GM23248 (cell line): ENCODE data around the gene FHOD3. TPM values are rescaled to one million over a fixed set of nuclear protein-coding genes. Genes with fewer than 3 reads are reported as not detected.

Experiments
- DNase-seq: peaks from one replicate; pipeline ENCODE4 v3.0.0-alpha.2; 2015
- H2AFZ ChIP-seq: fragments of 200-600 bp; sonication (generic); 2 replicates; pipeline ENCODE4 v1.6.1; 2016; ENCODE audit warnings: antibody characterized with exemption
- H3F3A ChIP-seq: fragments of 200-600 bp; sonication (generic); 2 replicates; pipeline ENCODE4 v1.6.1; 2016; ENCODE audit warnings: mild to moderate bottlenecking, antibody characterized with exemption, mixed run types; ENCODE audit not compliant: insufficient read depth
- H3K27ac ChIP-seq: fragments of 200-600 bp; sonication (generic); 2 replicates; pipeline ENCODE4 v1.5.1; 2016; ENCODE audit warnings: mild to moderate bottlenecking
- H3K27me3 ChIP-seq: fragments of 200-600 bp; sonication (generic); replicated peaks from 2 replicates; pipeline ENCODE4 v1.6.1; 2016; ENCODE audit warnings: mild to moderate bottlenecking; ENCODE audit not compliant: insufficient read depth
- H3K36me3 ChIP-seq: fragments of 200-600 bp; sonication (generic); 2 replicates; pipeline ENCODE4 v1.6.1; 2016; ENCODE audit warnings: low read depth, mild to moderate bottlenecking
- H3K4me1 ChIP-seq: fragments of 200-600 bp; sonication (generic); 2 replicates; pipeline ENCODE4 v1.6.1; 2016; ENCODE audit warnings: mild to moderate bottlenecking; ENCODE audit not compliant: insufficient read depth
- H3K4me2 ChIP-seq: fragments of 200-600 bp; sonication (generic); one replicate; pipeline ENCODE4 v1.6.1; 2016; ENCODE audit warnings: mild to moderate bottlenecking; ENCODE audit not compliant: unreplicated experiment
- H3K4me3 ChIP-seq: fragments of 200-600 bp; sonication (generic); 2 replicates; pipeline ENCODE4 v1.5.1; 2016; ENCODE audit warnings: mild to moderate bottlenecking
- H3K79me2 ChIP-seq: fragments of 200-600 bp; sonication (generic); 2 replicates; pipeline ENCODE4 v1.6.1; 2016; ENCODE audit warnings: mild to moderate bottlenecking; ENCODE audit not compliant: insufficient read depth
- H3K9ac ChIP-seq: fragments of 200-600 bp; sonication (generic); 2 replicates; pipeline ENCODE4 v1.6.1; 2016; ENCODE audit warnings: mild to moderate bottlenecking
- H3K9me2 ChIP-seq: fragments of 200-600 bp; sonication (generic); 2 replicates; pipeline ENCODE4 v1.6.1; 2016; ENCODE audit warnings: mixed run types, mild to moderate bottlenecking, moderate library complexity; ENCODE audit not compliant: insufficient read depth
- H3K9me3 ChIP-seq: fragments of 200-600 bp; sonication (generic); one replicate; pipeline ENCODE4 v1.6.1; 2017; ENCODE audit warnings: low read depth
- H4K20me1 ChIP-seq: fragments of 200-600 bp; sonication (generic); 2 replicates; pipeline ENCODE4 v1.6.0; 2016; ENCODE audit not compliant: insufficient read depth
- EZH2 ChIP-seq: fragments of 200-600 bp; sonication (generic); IDR thresholded peaks from 2 replicates; pipeline ENCODE4 v1.6.1; 2018; ENCODE audit warnings: antibody characterized with exemption, mild to moderate bottlenecking; ENCODE audit not compliant: insufficient read depth, poor library complexity, severe bottlenecking
- EZH2phosphoT487 ChIP-seq: fragments of 200-600 bp; sonication (generic); IDR thresholded peaks from 2 replicates; pipeline ENCODE4 v1.6.1; 2018; ENCODE audit warnings: antibody characterized with exemption, moderate library complexity, mild to moderate bottlenecking, low read depth; ENCODE audit not compliant: insufficient read depth
- WGBS, 2 experiments: methylation state at CpG; one replicate each; pipeline ENCODE4 v1.1.6; 2015 to 2017; ENCODE audit warnings: low lambda C conversion rate in 2 of 2, low coverage in 1 of 2; ENCODE audit errors: missing lambda C conversion rate in 2 of 2; 5-methylcytosine and 5-hydroxymethylcytosine counted together
- in situ Hi-C: fragments of 300-500 bp; cut with MboI; formaldehyde crosslinking; loops from 2 replicates; pipeline ENCODE4 v1.15.0; 2020
- polyA plus RNA-seq: library from polyadenylated mRNA; unstranded; fragments of >200 nt; fragmentation: Nextera tagmentation; extraction: Ambion mirVana; gene quantifications from 2 replicates; pipeline ENCODE4 v1.2.1, GENCODE V29; 2016
- total RNA-seq: library from RNA; depleted of rRNA; stranded (reverse); fragments of >200 nt; shearing (Covaris generic); gene quantifications from 2 replicates; pipeline ENCODE4 v1.2.3, GENCODE V29; 2014

Gene FHOD3
- total and polyA plus RNA-seq, 2 experiments from 2014 or later = 1.6 to 10.1 TPM

DNA sequence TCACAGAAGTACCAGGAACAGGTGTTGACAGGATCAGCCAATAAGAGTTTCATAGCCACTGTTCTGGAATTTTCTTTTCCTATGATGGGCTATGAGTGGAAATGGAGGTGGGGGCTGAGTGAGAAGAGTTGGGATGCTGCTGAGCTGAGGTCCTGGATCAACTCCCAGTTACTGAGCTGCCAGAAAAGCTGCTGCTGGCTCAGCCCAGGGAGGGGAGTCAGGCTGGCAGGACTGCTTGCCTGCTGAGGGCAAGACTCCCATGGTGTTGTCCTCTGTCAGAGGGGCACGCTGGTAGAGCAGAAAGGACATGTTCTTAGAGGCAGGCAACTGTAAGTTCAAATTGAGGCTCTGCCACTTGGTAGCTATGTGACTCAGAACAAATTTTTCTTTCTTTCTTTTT, 519.5 kb downstream of the FHOD3 start:
- H3K4me1 ChIP-seq = peaks cover 12% of the 10 kb centered on the region
- H3K9me3 ChIP-seq = no peaks in the 10 kb centered on the region
- H3K27ac ChIP-seq = no peak overlapping the region
- no peaks in the 10 kb centered on the region; the same call in 1 of the 2 replicates for H3K9me2 ChIP-seq
- no peak overlapping the region for H3K4me2 ChIP-seq
- H3K4me3 ChIP-seq = no peak overlapping the region
- in situ Hi-C loops = no loop called here
- no peak overlapping the region for H2AFZ ChIP-seq
- H3K36me3 ChIP-seq = no peaks in the 10 kb centered on the region
- DNase-seq = no peak
- no peak overlapping the region for H3K9ac ChIP-seq
- H3K79me2 ChIP-seq = no peaks in the 10 kb centered on the region
- WGBS, 2 experiments = 54 to 64% methylated on average over 1 of the region's 1 CpG
- no peak for TF ChIP-seq EZH2phosphoT487
- no peak for TF ChIP-seq EZH2
- no peaks in the 10 kb centered on the region for H4K20me1 ChIP-seq
- H3F3A ChIP-seq = 0 out of 2 replicates have a peak, but pooled peaks cover 1% of the 10 kb centered on the region
- no peaks in the 10 kb centered on the region for H3K27me3 ChIP-seq

GRCh38 chr18:36818652-36819051, 521.1 kb downstream of the FHOD3 start:
- H4K20me1 ChIP-seq = no peaks in the 10 kb centered on the region
- H2AFZ ChIP-seq = no peak overlapping the region
- H3K79me2 ChIP-seq = no peaks in the 10 kb centered on the region
- WGBS, 2 experiments = 93 to 96% methylated on average over 3 of the region's 3 CpGs
- in situ Hi-C loops = no loop called here
- H3K36me3 ChIP-seq = no peaks in the 10 kb centered on the region
- no peaks in the 10 kb centered on the region for H3K27me3 ChIP-seq
- H3F3A ChIP-seq = no peaks in the 10 kb centered on the region
- H3K9ac ChIP-seq = no peak overlapping the region
- no peaks in the 10 kb centered on the region for H3K4me1 ChIP-seq
- no peaks in the 10 kb centered on the region; the same call in 1 of the 2 replicates for H3K9me2 ChIP-seq
- TF ChIP-seq EZH2 = no peak
- TF ChIP-seq EZH2phosphoT487 = no peak
- H3K4me3 ChIP-seq = no peak overlapping the region
- H3K9me3 ChIP-seq = no peaks in the 10 kb centered on the region
- no peak overlapping the region for H3K4me2 ChIP-seq
- no peak overlapping the region for H3K27ac ChIP-seq
- no peak for DNase-seq

DNA sequence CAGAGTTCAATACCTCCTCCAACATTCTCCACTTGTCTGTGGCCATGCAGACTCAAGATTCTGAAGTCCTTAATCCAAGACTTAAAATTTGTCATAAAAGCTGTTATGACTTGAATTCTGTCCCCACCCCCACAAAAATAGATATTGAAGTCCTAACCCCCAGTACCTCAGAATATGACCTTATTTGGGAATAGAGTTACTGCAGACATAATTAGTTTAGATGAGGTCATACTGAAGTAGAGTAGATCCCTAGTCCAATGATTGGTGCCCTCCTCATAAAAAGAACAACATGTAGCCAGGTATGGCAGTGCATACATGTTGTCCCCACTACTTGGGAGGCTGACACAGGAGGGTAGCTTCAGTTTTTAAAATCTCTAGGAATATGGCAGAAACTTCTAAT, 522.1 kb downstream of the FHOD3 start:
- H3K9ac ChIP-seq = no peak overlapping the region
- no peak for DNase-seq
- no peak for TF ChIP-seq EZH2
- TF ChIP-seq EZH2phosphoT487 = no peak
- no peak overlapping the region for H3K4me3 ChIP-seq
- no peak overlapping the region for H2AFZ ChIP-seq
- H3K79me2 ChIP-seq = no peaks in the 10 kb centered on the region
- H3K4me1 ChIP-seq = no peaks in the 10 kb centered on the region
- no peaks in the 10 kb centered on the region for H3K9me3 ChIP-seq
- no peaks in the 10 kb centered on the region for H4K20me1 ChIP-seq
- in situ Hi-C loops = no loop called here
- no peaks in the 10 kb centered on the region for H3K27me3 ChIP-seq
- no peak overlapping the region for H3K27ac ChIP-seq
- H3K4me2 ChIP-seq = no peak overlapping the region
- no peaks in the 10 kb centered on the region for H3F3A ChIP-seq
- H3K36me3 ChIP-seq = no peaks in the 10 kb centered on the region
- H3K9me2 ChIP-seq = no peaks in the 10 kb centered on the region; the same call in 1 of the 2 replicates

DNA sequence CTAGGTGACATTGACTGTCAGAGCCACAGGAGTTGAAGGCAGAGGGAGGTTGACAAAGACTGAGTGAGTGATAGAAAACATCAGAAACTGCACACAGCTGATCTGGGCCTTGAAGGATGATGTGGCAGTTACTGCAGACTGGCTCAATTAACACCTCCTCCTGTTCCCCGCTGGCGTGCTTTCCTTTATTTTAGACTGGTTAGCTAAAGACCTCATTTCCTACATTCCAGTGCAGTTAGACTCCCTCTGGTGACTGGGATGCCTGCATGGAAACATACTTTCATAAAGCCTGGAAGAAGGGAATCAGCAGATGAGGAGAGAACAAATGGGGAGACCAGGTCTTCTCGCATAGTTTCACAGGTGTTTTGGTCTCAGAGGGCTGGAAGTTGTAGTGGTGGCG, 524.2 kb downstream of the FHOD3 start:
- Histone ChIP-seq H3K4me3 (no peak overlapping the region), H3K4me1 (no peaks in the 10 kb centered on the region), H3K27ac (no peak overlapping the region), H3K4me2 (no peak overlapping the region), H3K27me3 (no peaks in the 10 kb centered on the region), H3K79me2 (peaks cover 18% of the 10 kb centered on the region), H3K9ac (no peak overlapping the region), H3F3A (no peaks in the 10 kb centered on the region), H2AFZ (no peak overlapping the region), H4K20me1 (no peaks in the 10 kb centered on the region), H3K9me3 (no peaks in the 10 kb centered on the region), H3K9me2 (no peaks in the 10 kb centered on the region; the same call in 1 of the 2 replicates), H3K36me3 (no peaks in the 10 kb centered on the region)
- no peak for DNase-seq
- in situ Hi-C loops = no loop called here
- no peak for TF ChIP-seq EZH2
- no peak for TF ChIP-seq EZH2phosphoT487
- 96 to 99% methylated on average over 4 of the region's 4 CpGs for WGBS, 2 experiments

DNA sequence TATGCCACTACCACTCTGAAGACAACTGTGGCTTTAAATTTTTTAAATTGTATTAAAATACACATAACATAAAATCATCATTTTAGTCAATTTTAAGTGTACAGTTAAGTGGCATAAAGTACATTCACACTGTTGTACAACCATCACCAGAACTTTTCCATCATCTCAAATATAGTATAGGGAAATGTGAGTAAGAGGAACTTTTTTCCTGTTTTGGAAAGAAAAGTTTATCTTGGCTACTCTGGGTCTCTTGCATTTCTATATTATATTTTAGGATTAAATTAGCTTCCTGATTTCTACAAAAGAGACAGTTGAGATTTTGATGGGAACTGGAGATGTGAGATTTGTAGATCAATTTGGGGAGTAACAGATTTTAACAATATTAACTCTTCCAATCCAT, 528.0 kb downstream of the FHOD3 start:
- no peaks in the 10 kb centered on the region; the same call in 1 of the 2 replicates for H3K9me2 ChIP-seq
- TF ChIP-seq EZH2phosphoT487 (no peak), EZH2 (no peak)
- no peak overlapping the region for H3K4me2 ChIP-seq
- DNase-seq = no peak
- H2AFZ ChIP-seq = no peak overlapping the region
- no peaks in the 10 kb centered on the region for H3K9me3 ChIP-seq
- H3F3A ChIP-seq = 0 out of 2 replicates have a peak, but pooled peaks cover 12% of the 10 kb centered on the region
- peaks cover 14% of the 10 kb centered on the region; the same call in 1 of the 2 replicates for H3K4me1 ChIP-seq
- in situ Hi-C loops = no loop called here
- H3K27me3 ChIP-seq = no peaks in the 10 kb centered on the region
- no peaks in the 10 kb centered on the region for H3K36me3 ChIP-seq
- no peaks in the 10 kb centered on the region for H4K20me1 ChIP-seq
- H3K4me3 ChIP-seq = no peak overlapping the region
- H3K27ac ChIP-seq = no peak overlapping the region
- peaks cover 40% of the 10 kb centered on the region for H3K79me2 ChIP-seq
- no peak overlapping the region for H3K9ac ChIP-seq
